ENCODE data around the gene NBAS. TPM values are rescaled to one million over a fixed set of nuclear protein-coding genes. Genes with fewer than 3 reads are reported as not detected.

NBAS gene
- total and polyA plus RNA-seq, 2 experiments from 2014 or later = 21.2 to 51.8 TPM

DNA sequence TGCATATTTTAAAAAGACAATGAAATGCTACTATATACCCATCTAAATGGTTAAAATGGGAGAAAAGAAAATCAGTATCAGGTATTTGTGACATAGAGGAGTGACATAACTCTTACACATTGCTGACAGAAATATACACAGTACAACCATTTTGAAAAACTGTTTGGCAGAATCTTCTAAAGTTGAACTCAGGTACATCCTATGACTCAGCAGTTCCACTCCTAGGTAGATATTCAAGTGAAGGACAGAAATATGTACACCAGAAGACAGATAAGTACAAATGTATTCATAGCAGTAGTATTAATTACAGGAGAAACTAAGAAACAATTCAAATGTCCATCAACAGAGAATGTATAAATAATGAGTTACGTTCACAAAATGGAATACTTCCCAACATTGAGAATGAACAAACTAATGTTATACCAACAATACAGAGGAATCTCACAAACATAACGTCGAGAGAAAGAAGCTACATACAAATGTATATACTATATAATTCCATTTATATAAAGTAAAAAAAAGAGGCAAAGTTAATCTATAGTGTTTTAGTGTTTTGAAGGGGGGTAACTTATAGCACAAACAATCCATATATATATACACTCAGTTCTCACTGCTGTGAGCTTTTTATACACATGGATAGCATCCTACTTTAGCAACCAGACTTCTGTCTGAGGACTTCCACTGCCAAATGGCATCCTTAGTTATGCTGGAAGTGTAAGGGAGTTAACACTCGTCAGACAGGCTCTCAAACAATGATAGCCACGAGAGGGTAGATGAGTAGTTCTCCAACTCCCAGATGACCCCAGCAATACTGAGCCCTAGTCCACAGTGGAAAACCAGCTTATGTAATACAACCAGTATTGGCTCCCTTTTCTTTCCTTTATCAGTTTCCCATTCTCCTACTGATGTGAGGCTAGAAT lies 172.5 kb downstream of the NBAS start:
- Histone ChIP-seq H3K27me3 (replicated peaks; ENCODE audit: insufficient read depth) (no peaks in the 10 kb centered on the region), H2AFZ (no peak overlapping the region), H3F3A (ENCODE audit: insufficient read depth) (no peaks in the 10 kb centered on the region), H3K4me2 (ENCODE audit: unreplicated experiment) (no peak overlapping the region), H3K4me1 (ENCODE audit: insufficient read depth) (no peaks in the 10 kb centered on the region), H3K9ac (no peak overlapping the region), H4K20me1 (ENCODE audit: insufficient read depth) (no peaks in the 10 kb centered on the region), H3K9me3 (ENCODE audit: low read depth) (no peaks in the 10 kb centered on the region), H3K79me2 (ENCODE audit: insufficient read depth) (no peaks in the 10 kb centered on the region), H3K36me3 (ENCODE audit: low read depth) (peaks cover 16% of the 10 kb centered on the region), H3K9me2 (ENCODE audit: insufficient read depth) (no peaks in the 10 kb centered on the region), H3K27ac (no peak overlapping the region), H3K4me3 (no peak overlapping the region)
- no peak for DNase-seq
- 87 to 93% methylated on average over 5 of the region's 5 CpGs for WGBS, 2 experiments (ENCODE audit: low coverage in 1 of 2, low lambda C conversion rate in 2 of 2, missing lambda C conversion rate in 2 of 2)
- TF ChIP-seq EZH2phosphoT487 (IDR thresholded peaks at IDR 0.05; ENCODE audit: insufficient read depth, low read depth) (no peak), EZH2 (IDR thresholded peaks at IDR 0.05; ENCODE audit: insufficient read depth, poor library complexity, severe bottlenecking) (no peak)
- in situ Hi-C loops (cut with MboI) = no loop called here

DNA sequence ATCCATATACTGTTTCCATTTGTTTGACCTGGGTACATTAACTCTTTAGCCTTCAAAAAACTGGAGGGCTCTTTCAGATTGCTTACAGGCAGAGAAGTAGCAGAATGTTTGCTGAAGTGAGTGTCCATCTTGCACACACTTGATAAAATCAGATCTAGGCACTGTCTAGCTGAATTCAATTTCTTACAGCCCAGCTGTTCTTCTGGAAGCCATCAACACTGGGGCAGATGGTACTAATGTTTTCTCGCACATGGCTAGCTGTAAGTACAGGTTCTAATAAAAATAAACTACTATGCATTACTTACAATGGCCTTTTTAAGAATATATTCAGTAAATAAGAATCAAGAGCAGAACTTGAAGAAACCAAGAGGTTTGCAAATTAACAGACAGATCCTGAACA lies 175.9 kb downstream of the NBAS start:
- Histone ChIP-seq H3K9me3 (ENCODE audit: low read depth) (no peaks in the 10 kb centered on the region), H3K36me3 (ENCODE audit: low read depth) (peaks cover 11% of the 10 kb centered on the region), H3K9me2 (ENCODE audit: insufficient read depth) (no peaks in the 10 kb centered on the region), H3K4me3 (no peak overlapping the region), H3K79me2 (ENCODE audit: insufficient read depth) (no peaks in the 10 kb centered on the region), H4K20me1 (ENCODE audit: insufficient read depth) (no peaks in the 10 kb centered on the region), H3K4me2 (ENCODE audit: unreplicated experiment) (no peak overlapping the region), H2AFZ (no peak overlapping the region), H3K9ac (no peak overlapping the region), H3F3A (ENCODE audit: insufficient read depth) (no peaks in the 10 kb centered on the region), H3K27ac (no peak overlapping the region), H3K4me1 (ENCODE audit: insufficient read depth) (no peaks in the 10 kb centered on the region), H3K27me3 (replicated peaks; ENCODE audit: insufficient read depth) (no peaks in the 10 kb centered on the region)
- DNase-seq = no peak
- TF ChIP-seq EZH2phosphoT487 (IDR thresholded peaks at IDR 0.05; ENCODE audit: insufficient read depth, low read depth) = no peak
- TF ChIP-seq EZH2 (IDR thresholded peaks at IDR 0.05; ENCODE audit: insufficient read depth, poor library complexity, severe bottlenecking) = no peak
- in situ Hi-C loops (cut with MboI) = no loop called here
- 96 to 100% methylated on average over 1 of the region's 1 CpG for WGBS, 2 experiments (ENCODE audit: low coverage in 1 of 2, low lambda C conversion rate in 2 of 2, missing lambda C conversion rate in 2 of 2)

DNA sequence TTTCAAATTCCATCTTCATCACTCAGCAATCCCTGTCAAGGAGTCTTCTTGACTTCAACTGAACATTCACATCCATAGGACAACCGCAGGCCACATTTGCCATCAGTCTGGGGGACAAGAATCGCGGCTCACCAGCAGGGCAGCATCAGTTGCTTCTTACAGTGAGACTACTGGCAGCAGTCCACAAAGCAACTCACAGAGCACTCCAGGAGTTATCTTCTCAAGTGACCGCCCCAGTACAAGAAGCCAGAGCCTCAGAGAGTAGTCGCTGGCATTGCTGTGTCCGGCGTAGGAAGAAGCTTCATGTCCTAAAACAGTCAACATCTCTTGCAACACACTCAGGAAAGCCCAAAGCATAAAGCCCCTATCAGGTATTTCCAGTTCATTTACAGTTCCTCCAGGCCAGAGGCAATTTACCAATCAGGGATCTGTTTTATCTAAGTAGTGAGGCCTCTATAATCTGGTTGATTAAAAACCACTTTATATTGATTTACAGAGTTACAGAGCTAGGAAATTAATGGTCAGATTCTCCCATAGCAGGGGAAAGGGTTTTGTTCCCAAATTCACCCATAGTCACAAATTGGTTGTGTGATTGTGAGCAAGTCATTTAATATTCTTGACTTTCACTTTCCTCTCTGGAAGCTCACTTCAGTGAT lies 177.3 kb downstream of the NBAS start:
- H4K20me1 ChIP-seq (ENCODE audit: insufficient read depth) = no peaks in the 10 kb centered on the region
- 97 to 98% methylated on average over 7 of the region's 7 CpGs for WGBS, 2 experiments (ENCODE audit: low coverage in 1 of 2, low lambda C conversion rate in 2 of 2, missing lambda C conversion rate in 2 of 2)
- H3K9me3 ChIP-seq (ENCODE audit: low read depth) = no peaks in the 10 kb centered on the region
- H3K9me2 ChIP-seq (ENCODE audit: insufficient read depth) = no peaks in the 10 kb centered on the region
- H3K79me2 ChIP-seq (ENCODE audit: insufficient read depth) = no peaks in the 10 kb centered on the region
- H3K36me3 ChIP-seq (ENCODE audit: low read depth) = peaks cover 10% of the 10 kb centered on the region; the same call in 1 of the 2 replicates
- H2AFZ ChIP-seq = no peak overlapping the region
- no peaks in the 10 kb centered on the region for H3F3A ChIP-seq (ENCODE audit: insufficient read depth)
- H3K4me1 ChIP-seq (ENCODE audit: insufficient read depth) = no peaks in the 10 kb centered on the region
- H3K27me3 ChIP-seq (replicated peaks; ENCODE audit: insufficient read depth) = no peaks in the 10 kb centered on the region
- in situ Hi-C loops (cut with MboI) = no loop called here
- no peak for DNase-seq
- no peak overlapping the region for H3K27ac ChIP-seq
- H3K4me2 ChIP-seq (ENCODE audit: unreplicated experiment) = no peak overlapping the region
- H3K4me3 ChIP-seq = no peak overlapping the region
- TF ChIP-seq EZH2 (IDR thresholded peaks at IDR 0.05; ENCODE audit: insufficient read depth, poor library complexity, severe bottlenecking) (no peak), EZH2phosphoT487 (IDR thresholded peaks at IDR 0.05; ENCODE audit: insufficient read depth, low read depth) (no peak)
- H3K9ac ChIP-seq = no peak overlapping the region

- H2AFZ ChIP-seq = no peak overlapping the region
- no peaks in the 10 kb centered on the region for H3K27me3 ChIP-seq (replicated peaks; ENCODE audit: insufficient read depth)
- in situ Hi-C loops (cut with MboI) = no loop called here
- no peak for DNase-seq
- peaks cover 24% of the 10 kb centered on the region for H3K36me3 ChIP-seq (ENCODE audit: low read depth)
- H3K9me2 ChIP-seq (ENCODE audit: insufficient read depth) = no peaks in the 10 kb centered on the region
- no peaks in the 10 kb centered on the region for H4K20me1 ChIP-seq (ENCODE audit: insufficient read depth)
- no peaks in the 10 kb centered on the region for H3K4me1 ChIP-seq (ENCODE audit: insufficient read depth)
- WGBS, 2 experiments (ENCODE audit: low coverage in 1 of 2, low lambda C conversion rate in 2 of 2, missing lambda C conversion rate in 2 of 2) = 91 to 93% methylated on average over 6 of the region's 6 CpGs
- no peaks in the 10 kb centered on the region for H3K79me2 ChIP-seq (ENCODE audit: insufficient read depth)
- no peak overlapping the region for H3K9ac ChIP-seq
- H3K27ac ChIP-seq = no peak overlapping the region
- H3K4me3 ChIP-seq = no peak overlapping the region
- H3K9me3 ChIP-seq (ENCODE audit: low read depth) = no peaks in the 10 kb centered on the region
- H3K4me2 ChIP-seq (ENCODE audit: unreplicated experiment) = no peak overlapping the region
- no peaks in the 10 kb centered on the region for H3F3A ChIP-seq (ENCODE audit: insufficient read depth)
- TF ChIP-seq EZH2 (IDR thresholded peaks at IDR 0.05; ENCODE audit: insufficient read depth, poor library complexity, severe bottlenecking) (no peak), EZH2phosphoT487 (IDR thresholded peaks at IDR 0.05; ENCODE audit: insufficient read depth, low read depth) (no peak)
These were observed 182.8 kb downstream of the NBAS start for GRCh38 chr2:15378148-15378908.

All from GM23248 (cell line).